ENCODE data around the gene SPSB2.
A peak's percentile ranks its signal among the peaks of the same experiment; 100 is the strongest.

Gene SPSB2

GRCh38 chr12:6872073-6873048, 742 bp downstream of the SPSB2 start (continued):
- TF ChIP-seq ZNF529 (tag by site-specific recombination; IDR thresholded peaks at IDR 0.05; ENCODE audit: insufficient replicate concordance) (no peak), ZNF202 (tag by site-specific recombination; IDR thresholded peaks at IDR 0.05; ENCODE audit: borderline replicate concordance) (no peak), GLI4 (tag by site-specific recombination; IDR thresholded peaks at IDR 0.05) (no peak), GLIS2 (tag by site-specific recombination; IDR thresholded peaks at IDR 0.05) (peak; percentile 84), GLIS1 (tag by site-specific recombination; IDR thresholded peaks at IDR 0.05) (peak; percentile 44), ZNF843 (tag by site-specific recombination; IDR thresholded peaks at IDR 0.05) (peak; percentile 43; the same call in 1 of the 2 replicates), ZNF792 (tag by site-specific recombination; IDR thresholded peaks at IDR 0.05) (no peak), ZNF24 (tag by site-specific recombination; IDR thresholded peaks at IDR 0.05) (peak; percentile 63), ZNF747 (tag by site-specific recombination; IDR thresholded peaks at IDR 0.05) (no peak), ZBTB1 (tag by site-specific recombination; IDR thresholded peaks at IDR 0.05) (no peak), ZNF398 (tag by site-specific recombination; IDR thresholded peaks at IDR 0.05) (no peak), ZNF2 (tag by site-specific recombination; IDR thresholded peaks at IDR 0.05) (peak; percentile 97), ZNF580 (tag by site-specific recombination; IDR thresholded peaks at IDR 0.05) (no peak), MEIS1 (CRISPR knock-in tag; IDR thresholded peaks at IDR 0.05; ENCODE audit: borderline replicate concordance) (no peak), OVOL3 (tag by site-specific recombination; IDR thresholded peaks at IDR 0.05) (no peak), ZBTB6 (tag by site-specific recombination; IDR thresholded peaks at IDR 0.05) (no peak), ZNF596 (tag by site-specific recombination; IDR thresholded peaks at IDR 0.05) (no peak), BCL6B (tag by site-specific recombination; IDR thresholded peaks at IDR 0.05) (no peak), ZNF404 (tag by site-specific recombination; IDR thresholded peaks at IDR 0.05) (no peak), IKZF3 (tag by site-specific recombination; IDR thresholded peaks at IDR 0.05) (no peak), ZNF114 (tag by site-specific recombination; IDR thresholded peaks at IDR 0.05) (no peak), ZNF549 (tag by site-specific recombination; IDR thresholded peaks at IDR 0.05) (no peak), ZNF112 (tag by site-specific recombination; IDR thresholded peaks at IDR 0.05) (no peak), ZNF707 (tag by site-specific recombination; IDR thresholded peaks at IDR 0.05) (no peak), TSHZ1 (tag by site-specific recombination; IDR thresholded peaks at IDR 0.05; ENCODE audit: borderline replicate concordance) (no peak), ZNF518A (tag by site-specific recombination; conservative IDR thresholded peaks at IDR 0.05; ENCODE audit: low read depth) (no peak)
